Progenitor cell of endocrine pancreas (in vitro differentiated cells): ENCODE measurements around the gene BTRC. TPM values are rescaled to one million over a fixed set of nuclear protein-coding genes. Genes with fewer than 3 reads are reported as not detected.
A peak's percentile ranks its signal among the peaks of the same experiment; 100 is the strongest.

Source experiments
- DNase-seq: peaks from one replicate; pipeline ENCODE4 v3.0.0; 2021; ENCODE audit warnings: low spot score; ENCODE audit not compliant: unreplicated experiment
- H3K27ac Mint-ChIP-seq: 2 replicates; pipeline ENCODE4 v1.8.0; 2021; ENCODE audit warnings: mild to moderate bottlenecking, moderate library complexity, mixed read lengths
- H3K27me3 Mint-ChIP-seq: 2 replicates; pipeline ENCODE4 v1.8.0; 2021; ENCODE audit warnings: mixed read lengths
- H3K36me3 Mint-ChIP-seq: 2 replicates; pipeline ENCODE4 v1.8.0; 2022; ENCODE audit warnings: mixed read lengths; ENCODE audit not compliant: insufficient read depth
- H3K4me1 Mint-ChIP-seq: 2 replicates; pipeline ENCODE4 v1.8.0; 2021; ENCODE audit warnings: low read depth, mixed read lengths
- H3K4me3 Mint-ChIP-seq: 2 replicates; pipeline ENCODE4 v1.8.0; 2021; ENCODE audit warnings: low read depth, mild to moderate bottlenecking, moderate library complexity, mixed read lengths
- H3K9me3 Mint-ChIP-seq: 2 replicates; pipeline ENCODE4 v1.8.0; 2021; ENCODE audit warnings: low read depth, mixed read lengths
- CTCF ChIP-seq: fragments of 200-600 bp; sonication (generic); IDR thresholded peaks from one replicate; pipeline ENCODE4 v1.5.0; 2021; ENCODE audit warnings: antibody characterized with exemption, mild to moderate bottlenecking; ENCODE audit not compliant: unreplicated experiment
- total RNA-seq: library from RNA; stranded (reverse); gene quantifications from 2 replicates; pipeline ENCODE4 v1.2.1, GENCODE V29; 2021

Gene BTRC
- total RNA-seq, 1 donor from 2014 or later, result 46.5 TPM

GRCh38 chr10:101529725-101530553 is 176.0 kb downstream of the BTRC start:
- Mint-ChIP-seq H3K27me3 (no peaks in the 10 kb centered on the region), H3K36me3 (peaks cover 7% of the 10 kb centered on the region), H3K4me1 (peaks cover 13% of the 10 kb centered on the region), H3K4me3 (no peak overlapping the region), H3K27ac (no peak overlapping the region), H3K9me3 (no peaks in the 10 kb centered on the region)
- TF ChIP-seq CTCF, result no peak
- no peak for DNase-seq

GRCh38 chr10:101535949-101536348 is 182.0 kb downstream of the BTRC start:
- H3K27me3 Mint-ChIP-seq, result no peaks in the 10 kb centered on the region
- no peak overlapping the region for H3K27ac Mint-ChIP-seq

GRCh38 chr10:101536800-101537199 is 182.8 kb downstream of the BTRC start:
- peaks cover 4% of the 10 kb centered on the region for H3K4me1 Mint-ChIP-seq
- no peak for DNase-seq
- H3K36me3 Mint-ChIP-seq, result peaks cover 12% of the 10 kb centered on the region
- no peaks in the 10 kb centered on the region for H3K9me3 Mint-ChIP-seq
- H3K27ac Mint-ChIP-seq, result no peak overlapping the region
- TF ChIP-seq CTCF, result peak; percentile 56
- no peak overlapping the region for H3K4me3 Mint-ChIP-seq
- H3K27me3 Mint-ChIP-seq, result no peaks in the 10 kb centered on the region

More at GRCh38 chr10:101535949-101536348, 182.0 kb downstream of the BTRC start:
- Mint-ChIP-seq H3K9me3 (no peaks in the 10 kb centered on the region), H3K36me3 (peaks cover 12% of the 10 kb centered on the region), H3K4me1 (peaks cover 4% of the 10 kb centered on the region), H3K4me3 (no peak overlapping the region)
- DNase-seq, result no peak
- TF ChIP-seq CTCF, result no peak

- Mint-ChIP-seq H3K27me3 (no peaks in the 10 kb centered on the region), H3K27ac (no peak overlapping the region), H3K9me3 (no peaks in the 10 kb centered on the region), H3K4me3 (no peak overlapping the region), H3K4me1 (peaks cover 4% of the 10 kb centered on the region), H3K36me3 (peaks cover 10% of the 10 kb centered on the region)
- no peak for TF ChIP-seq CTCF
- DNase-seq, result no peak
Measured at GRCh38 chr10:101538446-101538845, 184.5 kb downstream of the BTRC start.

GRCh38 chr10:101545898-101546297 is 191.9 kb downstream of the BTRC start:
- Mint-ChIP-seq H3K4me1 (no peaks in the 10 kb centered on the region), H3K4me3 (no peak overlapping the region), H3K27ac (no peak overlapping the region), H3K36me3 (peaks cover 22% of the 10 kb centered on the region), H3K27me3 (no peaks in the 10 kb centered on the region), H3K9me3 (peaks cover 10% of the 10 kb centered on the region)
- DNase-seq, result no peak
- no peak for TF ChIP-seq CTCF
